ENCODE results near the gene ZNF213.

Gene ZNF213
- total RNA-seq = 3.1 to 6.6 (median 4.7) reads per million in 3 donors

- Histone ChIP-seq H3K36me3 (ENCODE audit: control insufficient read depth, insufficient read depth, low read length) (peaks cover 9% of the 10 kb centered on the region), H3K27ac (ENCODE audit: insufficient read depth, low read length, poor library complexity, severe bottlenecking) (peak within 1 kb of the TSS; percentile 96), H3K4me3 (ENCODE audit: insufficient read depth, low read depth, low read length, poor library complexity, severe bottlenecking) (peak within 1 kb of the TSS; percentile 99), H3K9me3 (ENCODE audit: control insufficient read depth, low read length) (no peaks in the 10 kb centered on the region), H3K27me3 (replicated peaks; ENCODE audit: control insufficient read depth, insufficient read depth, low read length, poor library complexity, severe bottlenecking) (no peaks in the 10 kb centered on the region), H3K4me1 (ENCODE audit: control insufficient read depth, insufficient read depth, low read length, poor library complexity, severe bottlenecking) (peaks cover 23% of the 10 kb centered on the region)
- DNase-seq = peak; percentile 90 to 93 (median 91)
Observed at GRCh38 chr16:3134338-3135125, at the start of gene ZNF213. Gene ZNF213, plus strand, starts transcription at chr16:3135029. Its CDS starts 2,252 bp downstream, at chr16:3137281.

DNA sequence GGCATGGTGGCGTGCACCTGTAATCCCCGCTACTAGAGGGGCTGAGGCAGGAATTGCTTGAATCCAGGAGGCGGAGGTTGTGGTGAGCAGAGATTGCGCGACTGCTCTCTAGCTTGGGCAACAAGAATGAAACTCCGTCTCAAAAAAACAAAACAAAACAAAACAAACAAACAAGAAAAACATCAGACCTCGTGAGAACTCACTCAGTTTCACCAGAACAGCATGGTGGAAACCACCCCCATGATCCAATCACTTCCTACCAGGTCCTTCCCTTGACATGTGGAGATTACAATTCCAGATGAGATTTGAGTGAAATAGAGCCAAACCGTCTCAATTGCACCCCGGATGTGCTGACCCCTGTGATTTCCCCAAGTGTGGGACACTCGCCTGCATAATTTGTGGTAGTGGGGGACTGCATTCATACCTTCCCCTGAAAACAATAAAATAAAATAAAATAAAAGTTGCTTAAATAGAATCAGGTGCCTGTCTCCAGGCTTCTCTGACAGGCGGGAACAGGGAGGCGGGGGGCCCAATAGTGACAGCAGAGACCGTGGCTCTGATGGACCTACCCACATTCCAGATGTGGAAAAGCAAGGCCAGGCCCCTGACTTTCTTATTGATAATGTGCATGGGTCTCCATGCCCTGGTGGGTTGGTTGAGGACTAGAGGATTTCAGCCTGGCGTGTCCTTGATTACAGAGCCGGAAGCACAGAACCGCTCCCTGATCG lies 48.8 kb upstream of the ZNF213 start:
- H3K4me3 ChIP-seq (ENCODE audit: insufficient read depth, low read depth, low read length, poor library complexity, severe bottlenecking) = peak overlapping the region; percentile 7
- peaks cover 26% of the 10 kb centered on the region for H3K4me1 ChIP-seq (ENCODE audit: control insufficient read depth, insufficient read depth, low read length, poor library complexity, severe bottlenecking)
- H3K9me3 ChIP-seq (ENCODE audit: control insufficient read depth, low read length) = no peaks in the 10 kb centered on the region
- H3K27me3 ChIP-seq (replicated peaks; ENCODE audit: control insufficient read depth, insufficient read depth, low read length, poor library complexity, severe bottlenecking) = no peaks in the 10 kb centered on the region
- H3K27ac ChIP-seq (ENCODE audit: insufficient read depth, low read length, poor library complexity, severe bottlenecking) = peak overlapping the region; percentile 22
- no peak for DNase-seq
- no peaks in the 10 kb centered on the region for H3K36me3 ChIP-seq (ENCODE audit: control insufficient read depth, insufficient read depth, low read length)

DNA sequence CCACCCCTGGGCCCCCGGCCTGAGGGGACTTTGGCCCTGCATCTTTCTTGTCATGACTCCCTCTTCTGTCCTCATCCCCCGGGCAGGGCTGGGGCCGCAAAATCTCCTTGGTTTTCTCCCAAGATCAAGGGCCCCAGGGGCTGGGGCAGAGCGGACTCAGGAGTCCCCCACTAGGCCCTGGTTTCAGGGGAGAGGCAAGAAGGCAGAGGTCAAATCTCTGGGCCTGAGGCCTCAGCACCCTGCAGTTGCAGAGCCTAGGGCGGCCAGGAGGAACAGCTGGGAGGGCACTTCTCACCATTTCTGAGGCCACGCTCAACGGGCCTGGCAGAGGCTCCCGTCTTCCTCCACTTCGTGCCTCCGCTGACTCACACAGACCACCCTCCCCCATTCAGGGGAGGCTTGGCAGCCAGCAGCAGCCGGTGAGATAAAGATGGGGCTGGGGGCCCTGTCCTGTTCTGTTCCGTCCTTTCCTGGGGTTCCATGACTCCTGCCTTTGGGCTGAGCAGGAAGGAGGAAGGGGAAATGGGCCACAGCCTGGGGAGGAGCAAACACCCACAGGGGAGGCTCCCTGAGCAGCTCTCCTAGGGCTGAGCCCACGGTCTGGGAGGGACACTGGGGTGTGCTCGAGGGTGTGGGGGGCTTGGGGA lies 48.1 kb upstream of the ZNF213 start:
- H3K27me3 ChIP-seq (replicated peaks; ENCODE audit: control insufficient read depth, insufficient read depth, low read length, poor library complexity, severe bottlenecking) = no peaks in the 10 kb centered on the region
- H3K27ac ChIP-seq (ENCODE audit: insufficient read depth, low read length, poor library complexity, severe bottlenecking) = peak overlapping the region; percentile 0
- H3K9me3 ChIP-seq (ENCODE audit: control insufficient read depth, low read length) = no peaks in the 10 kb centered on the region
- H3K36me3 ChIP-seq (ENCODE audit: control insufficient read depth, insufficient read depth, low read length) = no peaks in the 10 kb centered on the region
- DNase-seq = no peak
- H3K4me1 ChIP-seq (ENCODE audit: control insufficient read depth, insufficient read depth, low read length, poor library complexity, severe bottlenecking) = peaks cover 30% of the 10 kb centered on the region
- peak overlapping the region; percentile 7 for H3K4me3 ChIP-seq (ENCODE audit: insufficient read depth, low read depth, low read length, poor library complexity, severe bottlenecking)

DNA sequence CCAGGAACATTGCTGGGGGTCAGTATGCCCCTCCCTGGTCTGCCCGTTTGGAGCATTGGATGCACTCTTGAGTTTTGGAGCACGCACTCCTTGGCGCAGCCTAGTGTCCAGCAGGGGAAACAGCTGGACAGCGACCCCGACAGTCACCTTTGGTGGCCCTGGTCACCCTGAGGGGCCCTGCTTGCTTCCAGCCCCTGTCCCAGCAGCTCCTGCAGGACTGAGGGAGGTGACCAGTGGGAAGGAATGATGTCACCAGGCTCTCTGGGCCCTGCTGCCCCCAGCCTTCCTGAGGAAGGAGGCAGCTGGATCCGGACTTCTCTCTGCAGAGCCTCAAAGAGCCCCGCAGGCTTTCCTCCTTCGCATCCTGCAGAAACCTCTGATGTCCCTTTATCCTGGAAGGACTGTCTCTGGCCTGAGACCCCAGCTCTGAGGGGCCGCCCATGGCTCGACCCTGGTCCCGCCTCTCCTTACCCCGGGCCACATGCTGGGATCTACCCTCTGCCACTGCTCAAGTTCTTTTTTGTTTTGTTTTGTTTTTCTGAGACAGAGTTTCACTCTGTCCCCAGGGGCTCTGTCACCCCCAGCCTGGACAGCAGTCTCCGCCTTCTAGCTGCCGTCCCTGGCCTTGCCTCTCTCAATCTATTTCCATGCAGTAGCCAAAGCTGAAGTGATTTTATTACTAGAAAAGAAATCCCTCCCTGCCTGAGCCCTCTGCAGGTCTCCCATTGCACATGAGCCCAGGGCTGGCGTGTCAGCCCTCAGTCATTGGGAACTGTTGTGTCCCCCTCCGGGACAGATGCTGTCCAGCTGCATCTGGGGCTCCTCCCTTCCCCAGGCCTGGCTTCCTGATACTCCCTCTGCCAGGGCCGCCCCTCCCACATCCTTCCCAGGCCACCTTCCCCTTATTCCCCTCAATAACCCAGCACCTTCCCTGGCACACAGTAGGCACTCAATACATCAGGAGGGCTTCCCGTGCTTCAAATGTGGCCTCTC lies 47.3 kb upstream of the ZNF213 start:
- Histone ChIP-seq H3K4me3 (ENCODE audit: insufficient read depth, low read depth, low read length, poor library complexity, severe bottlenecking) (peak overlapping the region; percentile 7), H3K9me3 (ENCODE audit: control insufficient read depth, low read length) (no peaks in the 10 kb centered on the region), H3K27ac (ENCODE audit: insufficient read depth, low read length, poor library complexity, severe bottlenecking) (peak overlapping the region; percentile 0), H3K36me3 (ENCODE audit: control insufficient read depth, insufficient read depth, low read length) (no peaks in the 10 kb centered on the region), H3K4me1 (ENCODE audit: control insufficient read depth, insufficient read depth, low read length, poor library complexity, severe bottlenecking) (peaks cover 30% of the 10 kb centered on the region), H3K27me3 (replicated peaks; ENCODE audit: control insufficient read depth, insufficient read depth, low read length, poor library complexity, severe bottlenecking) (no peaks in the 10 kb centered on the region)
- no peak for DNase-seq

DNA sequence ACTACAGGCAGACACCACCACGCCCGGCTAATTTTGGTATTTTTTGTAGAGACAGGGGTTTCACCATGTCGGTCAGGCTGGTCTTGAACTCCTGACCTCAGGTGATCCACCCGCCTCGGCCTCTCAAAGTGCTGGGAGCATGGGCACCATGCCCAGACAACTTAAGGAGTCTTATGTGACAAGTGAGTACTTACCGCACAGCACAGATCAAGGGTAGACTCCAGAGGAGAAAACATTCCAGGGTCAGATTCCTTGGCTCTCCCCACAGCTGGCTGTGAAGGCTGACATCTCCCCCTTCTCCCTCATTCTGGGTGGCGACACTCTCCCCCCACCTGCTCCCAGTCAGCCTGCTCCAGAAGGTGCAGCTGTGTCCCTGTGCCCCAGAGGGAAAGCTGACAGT lies 46.4 kb upstream of the ZNF213 start:
- no peaks in the 10 kb centered on the region for H3K27me3 ChIP-seq (replicated peaks; ENCODE audit: control insufficient read depth, insufficient read depth, low read length, poor library complexity, severe bottlenecking)
- no peaks in the 10 kb centered on the region for H3K36me3 ChIP-seq (ENCODE audit: control insufficient read depth, insufficient read depth, low read length)
- H3K4me3 ChIP-seq (ENCODE audit: insufficient read depth, low read depth, low read length, poor library complexity, severe bottlenecking) = no peak overlapping the region
- H3K27ac ChIP-seq (ENCODE audit: insufficient read depth, low read length, poor library complexity, severe bottlenecking) = no peak overlapping the region
- H3K9me3 ChIP-seq (ENCODE audit: control insufficient read depth, low read length) = no peaks in the 10 kb centered on the region
- H3K4me1 ChIP-seq (ENCODE audit: control insufficient read depth, insufficient read depth, low read length, poor library complexity, severe bottlenecking) = peaks cover 27% of the 10 kb centered on the region
- DNase-seq = no peak

DNA sequence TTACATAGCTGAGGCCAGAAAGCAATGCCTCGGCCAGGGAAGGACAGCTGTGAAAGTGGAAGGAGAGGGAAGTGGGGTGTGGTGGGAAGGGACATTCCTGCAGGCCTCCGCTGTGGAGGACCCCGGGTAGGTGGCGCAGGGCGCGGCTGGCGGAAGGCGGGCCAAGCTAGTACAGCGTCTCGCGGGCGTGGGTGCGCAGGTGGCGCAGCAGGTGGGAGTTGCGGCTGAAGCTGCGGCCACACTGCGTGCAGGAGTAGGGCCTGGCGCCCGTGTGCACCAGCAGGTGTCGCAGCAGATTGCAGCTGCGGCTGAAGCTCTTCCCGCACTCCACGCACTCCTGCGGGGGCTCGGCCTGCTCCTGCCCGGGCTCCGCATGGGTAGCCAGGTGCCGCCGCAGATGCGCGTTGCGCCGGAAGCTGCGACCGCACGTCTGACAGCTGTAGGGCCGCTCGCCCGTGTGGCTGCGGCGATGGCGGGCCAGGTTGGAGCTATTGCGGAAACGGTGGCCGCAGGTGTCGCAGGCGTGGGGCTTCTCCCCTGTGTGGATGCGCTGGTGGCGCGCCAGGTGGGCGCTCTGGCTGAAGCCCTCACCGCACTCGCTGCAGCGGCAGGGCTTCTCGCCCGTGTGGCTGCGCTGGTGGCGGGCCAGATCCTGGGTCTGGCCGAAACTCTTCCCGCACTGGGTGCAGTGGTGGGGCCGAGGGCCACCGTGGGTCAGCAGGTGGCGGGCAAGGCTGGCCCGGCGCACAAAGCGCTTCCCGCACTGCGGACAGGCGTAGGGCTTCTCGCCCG lies 45.7 kb upstream of the ZNF213 start:
- Histone ChIP-seq H3K9me3 (ENCODE audit: control insufficient read depth, low read length) (no peaks in the 10 kb centered on the region), H3K4me3 (ENCODE audit: insufficient read depth, low read depth, low read length, poor library complexity, severe bottlenecking) (no peak overlapping the region), H3K27ac (ENCODE audit: insufficient read depth, low read length, poor library complexity, severe bottlenecking) (no peak overlapping the region), H3K36me3 (ENCODE audit: control insufficient read depth, insufficient read depth, low read length) (no peaks in the 10 kb centered on the region), H3K4me1 (ENCODE audit: control insufficient read depth, insufficient read depth, low read length, poor library complexity, severe bottlenecking) (peaks cover 27% of the 10 kb centered on the region), H3K27me3 (replicated peaks; ENCODE audit: control insufficient read depth, insufficient read depth, low read length, poor library complexity, severe bottlenecking) (no peaks in the 10 kb centered on the region)
- no peak for DNase-seq

- Histone ChIP-seq H3K27me3 (replicated peaks; ENCODE audit: control insufficient read depth, insufficient read depth, low read length, poor library complexity, severe bottlenecking) (no peaks in the 10 kb centered on the region), H3K27ac (ENCODE audit: insufficient read depth, low read length, poor library complexity, severe bottlenecking) (no peak overlapping the region), H3K9me3 (ENCODE audit: control insufficient read depth, low read length) (no peaks in the 10 kb centered on the region), H3K36me3 (ENCODE audit: control insufficient read depth, insufficient read depth, low read length) (no peaks in the 10 kb centered on the region), H3K4me3 (ENCODE audit: insufficient read depth, low read depth, low read length, poor library complexity, severe bottlenecking) (no peak overlapping the region), H3K4me1 (ENCODE audit: control insufficient read depth, insufficient read depth, low read length, poor library complexity, severe bottlenecking) (peaks cover 32% of the 10 kb centered on the region)
- DNase-seq = no peak
Observed at GRCh38 chr16:3089717-3090592, 44.9 kb upstream of the ZNF213 start.

- H3K36me3 ChIP-seq (ENCODE audit: control insufficient read depth, insufficient read depth, low read length) = no peaks in the 10 kb centered on the region
- H3K9me3 ChIP-seq (ENCODE audit: control insufficient read depth, low read length) = no peaks in the 10 kb centered on the region
- H3K4me3 ChIP-seq (ENCODE audit: insufficient read depth, low read depth, low read length, poor library complexity, severe bottlenecking) = no peak overlapping the region
- H3K4me1 ChIP-seq (ENCODE audit: control insufficient read depth, insufficient read depth, low read length, poor library complexity, severe bottlenecking) = peaks cover 41% of the 10 kb centered on the region
- H3K27me3 ChIP-seq (replicated peaks; ENCODE audit: control insufficient read depth, insufficient read depth, low read length, poor library complexity, severe bottlenecking) = no peaks in the 10 kb centered on the region
- no peak overlapping the region for H3K27ac ChIP-seq (ENCODE audit: insufficient read depth, low read length, poor library complexity, severe bottlenecking)
- DNase-seq = no peak
Observed at GRCh38 chr16:3091551-3091950, 43.3 kb upstream of the ZNF213 start.

Data from effector memory CD4-positive, alpha-beta T cell (primary cell).